ENCODE results near the gene ARHGAP28. TPM values are rescaled to one million over a fixed set of nuclear protein-coding genes. Genes with fewer than 3 reads are reported as not detected.

Gene ARHGAP28
- total RNA-seq, 1 experiment from 2014 or later = not detected

DNA sequence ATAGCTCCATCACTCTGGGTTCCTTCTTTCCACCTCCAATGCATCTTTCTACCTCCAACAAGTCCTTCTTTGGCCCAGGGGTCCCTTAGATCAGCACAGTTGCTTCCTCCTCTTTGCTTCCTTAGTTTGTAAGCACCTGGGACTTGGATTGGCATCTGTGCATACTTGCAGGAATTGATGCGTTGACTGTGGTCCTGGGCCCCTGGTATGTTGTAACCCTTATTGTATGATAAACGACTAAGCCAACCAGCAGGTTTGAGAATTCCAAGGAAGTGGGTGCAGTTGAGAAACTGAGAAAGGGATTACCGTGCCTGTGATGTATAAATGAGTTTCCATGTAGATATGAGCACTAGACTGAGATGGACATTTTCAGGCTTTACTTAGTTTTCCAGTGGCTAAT is 55.9 kb downstream of the ARHGAP28 start:
- ChIA-PET POLR2A (ENCODE audit: low non-redundant PET) (no interaction called here), CTCF (no interaction called here)
- TF ChIP-seq EZH2 (IDR thresholded peaks at IDR 0.05; ENCODE audit: borderline replicate concordance, low read depth, low read length, poor library complexity, severe bottlenecking) = no peak
- TF ChIP-seq, protein P1, sequence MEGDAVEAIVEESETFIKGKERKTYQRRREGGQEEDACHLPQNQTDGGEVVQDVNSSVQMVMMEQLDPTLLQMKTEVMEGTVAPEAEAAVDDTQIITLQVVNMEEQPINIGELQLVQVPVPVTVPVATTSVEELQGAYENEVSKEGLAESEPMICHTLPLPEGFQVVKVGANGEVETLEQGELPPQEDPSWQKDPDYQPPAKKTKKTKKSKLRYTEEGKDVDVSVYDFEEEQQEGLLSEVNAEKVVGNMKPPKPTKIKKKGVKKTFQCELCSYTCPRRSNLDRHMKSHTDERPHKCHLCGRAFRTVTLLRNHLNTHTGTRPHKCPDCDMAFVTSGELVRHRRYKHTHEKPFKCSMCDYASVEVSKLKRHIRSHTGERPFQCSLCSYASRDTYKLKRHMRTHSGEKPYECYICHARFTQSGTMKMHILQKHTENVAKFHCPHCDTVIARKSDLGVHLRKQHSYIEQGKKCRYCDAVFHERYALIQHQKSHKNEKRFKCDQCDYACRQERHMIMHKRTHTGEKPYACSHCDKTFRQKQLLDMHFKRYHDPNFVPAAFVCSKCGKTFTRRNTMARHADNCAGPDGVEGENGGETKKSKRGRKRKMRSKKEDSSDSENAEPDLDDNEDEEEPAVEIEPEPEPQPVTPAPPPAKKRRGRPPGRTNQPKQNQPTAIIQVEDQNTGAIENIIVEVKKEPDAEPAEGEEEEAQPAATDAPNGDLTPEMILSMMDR (conservative IDR thresholded peaks at IDR 0.05; ENCODE audit: low read depth, low read length) = no peak
- DNase-seq (ENCODE audit: low spot score) = no peak
- BruUV-seq (replicated peaks) = no TSS peak
- Histone ChIP-seq H3K36me3 (ENCODE audit: insufficient read depth, low read length, poor library complexity, severe bottlenecking) (no peaks in the 10 kb centered on the region), H3K4me1 (ENCODE audit: insufficient read depth, low read length, poor library complexity, severe bottlenecking) (no peaks in the 10 kb centered on the region), H3K4me3 (ENCODE audit: low read depth, low read length, poor library complexity, severe bottlenecking) (no peak overlapping the region), H3K9me3 (ENCODE audit: low read depth, low read length, poor library complexity, severe bottlenecking) (peaks cover 42% of the 10 kb centered on the region), H3K27me3 (replicated peaks; ENCODE audit: insufficient read depth, low read depth, low read length, poor library complexity) (no peaks in the 10 kb centered on the region), H3K27ac (ENCODE audit: low read depth, low read length, poor library complexity, severe bottlenecking) (no peak overlapping the region)
- intact Hi-C loops (cut with micrococcal nuclease; ENCODE audit: unreplicated experiment) = no loop called here

DNA sequence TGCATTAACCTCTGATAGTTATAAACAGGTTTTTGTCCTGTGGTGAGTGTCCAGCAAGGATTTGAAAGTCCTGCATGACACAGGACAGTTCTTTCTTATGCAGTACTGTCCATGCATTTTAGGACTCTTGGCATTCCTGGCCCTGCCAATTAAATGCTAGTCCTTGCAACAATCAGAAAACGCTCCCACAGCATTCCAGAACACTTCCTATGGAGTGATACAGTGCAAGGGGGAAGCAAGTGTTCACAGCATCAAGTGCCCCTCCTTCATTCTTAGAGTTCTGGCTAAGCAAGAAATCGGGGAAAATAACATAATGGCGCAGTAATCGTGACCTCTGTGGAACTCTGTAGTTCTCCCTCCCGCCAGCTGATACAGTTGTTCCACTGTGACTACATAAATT is 62.9 kb downstream of the ARHGAP28 start:
- TF ChIP-seq EZH2 (IDR thresholded peaks at IDR 0.05; ENCODE audit: borderline replicate concordance, low read depth, low read length, poor library complexity, severe bottlenecking) = no peak
- TF ChIP-seq, protein P1 (conservative IDR thresholded peaks at IDR 0.05; ENCODE audit: low read depth, low read length) = no peak
- Histone ChIP-seq H3K27ac (ENCODE audit: low read depth, low read length, poor library complexity, severe bottlenecking) (no peak overlapping the region), H3K9me3 (ENCODE audit: low read depth, low read length, poor library complexity, severe bottlenecking) (peaks cover 35% of the 10 kb centered on the region), H3K4me3 (ENCODE audit: low read depth, low read length, poor library complexity, severe bottlenecking) (no peak overlapping the region), H3K36me3 (ENCODE audit: insufficient read depth, low read length, poor library complexity, severe bottlenecking) (no peaks in the 10 kb centered on the region), H3K4me1 (ENCODE audit: insufficient read depth, low read length, poor library complexity, severe bottlenecking) (no peaks in the 10 kb centered on the region), H3K27me3 (replicated peaks; ENCODE audit: insufficient read depth, low read depth, low read length, poor library complexity) (no peaks in the 10 kb centered on the region)
- intact Hi-C loops (cut with micrococcal nuclease; ENCODE audit: unreplicated experiment) = no loop called here
- CTCF ChIA-PET = no interaction called here
- BruUV-seq (replicated peaks) = no TSS peak
- POLR2A ChIA-PET (ENCODE audit: low non-redundant PET) = no interaction called here
- no peak for DNase-seq (ENCODE audit: low spot score)

DNA sequence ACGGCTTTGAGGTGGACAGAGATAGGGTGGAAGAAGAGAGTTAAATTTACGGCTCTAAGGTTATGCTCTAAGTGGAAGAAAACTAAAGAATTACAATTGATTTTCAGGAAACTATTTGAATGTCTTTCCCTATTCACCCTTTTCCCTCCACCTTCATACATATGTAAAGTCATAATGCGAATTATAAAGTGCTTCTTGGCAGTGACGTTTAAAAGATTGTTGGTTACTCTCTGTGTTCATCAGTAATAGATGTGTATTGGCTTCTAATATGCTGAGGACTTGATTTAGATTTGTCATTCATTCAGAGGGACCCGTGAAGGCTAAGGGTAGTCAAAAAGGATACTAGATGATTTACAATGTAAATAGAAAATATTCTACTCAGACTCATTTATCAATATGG is 63.9 kb downstream of the ARHGAP28 start:
- peaks cover 37% of the 10 kb centered on the region for H3K9me3 ChIP-seq (ENCODE audit: low read depth, low read length, poor library complexity, severe bottlenecking)
- ChIA-PET POLR2A (ENCODE audit: low non-redundant PET) (no interaction called here), CTCF (no interaction called here)
- TF ChIP-seq, protein P1 (conservative IDR thresholded peaks at IDR 0.05; ENCODE audit: low read depth, low read length) = no peak
- TF ChIP-seq EZH2 (IDR thresholded peaks at IDR 0.05; ENCODE audit: borderline replicate concordance, low read depth, low read length, poor library complexity, severe bottlenecking) = no peak
- no peak overlapping the region for H3K27ac ChIP-seq (ENCODE audit: low read depth, low read length, poor library complexity, severe bottlenecking)
- intact Hi-C loops (cut with micrococcal nuclease; ENCODE audit: unreplicated experiment) = no loop called here
- H3K27me3 ChIP-seq (replicated peaks; ENCODE audit: insufficient read depth, low read depth, low read length, poor library complexity) = no peaks in the 10 kb centered on the region
- no peak overlapping the region for H3K4me3 ChIP-seq (ENCODE audit: low read depth, low read length, poor library complexity, severe bottlenecking)
- BruUV-seq (replicated peaks) = no TSS peak
- DNase-seq (ENCODE audit: low spot score) = no peak
- H3K4me1 ChIP-seq (ENCODE audit: insufficient read depth, low read length, poor library complexity, severe bottlenecking) = no peaks in the 10 kb centered on the region
- no peaks in the 10 kb centered on the region for H3K36me3 ChIP-seq (ENCODE audit: insufficient read depth, low read length, poor library complexity, severe bottlenecking)

All from A673 (cell line).